SK-N-SH (cell line): ENCODE measurements around the gene ATXN10. TPM values are rescaled to one million over a fixed set of nuclear protein-coding genes. Genes with fewer than 3 reads are reported as not detected.

Experiments used
- CTCF ChIA-PET: fragments of 300-600, 350-600 bp; formaldehyde crosslinking; extraction: SDS; loops from one replicate; lab custom pipeline; 2021; lab: Yijun Ruan, JAX
- POLR2A ChIA-PET: fragments of 350-600 bp; sonication (Branson Sonifier 250); formaldehyde crosslinking; extraction: SDS; loops from one replicate; lab custom pipeline; 2020; ENCODE audit warnings: antibody characterized with exemption, inconsistent platforms; lab: Yijun Ruan, JAX
- DNase-seq: peaks from one replicate; pipeline ENCODE4 v3.0.0; 2012
- H2AFZ ChIP-seq: fragments of 200-600 bp; sonication (generic); 2 replicates; pipeline ENCODE4 v1.8.1; 2016; ENCODE audit warnings: antibody characterized with exemption, mild to moderate bottlenecking, low read depth
- H3F3A ChIP-seq: fragments of 200-600 bp; sonication (generic); replicated peaks from 2 replicates; pipeline ENCODE3; 2016; ENCODE audit warnings: antibody characterized with exemption, mild to moderate bottlenecking; ENCODE audit not compliant: insufficient read depth
- H3K27ac ChIP-seq, 2 experiments: fragments of 200-500 bp in 1 of 2; fragments of 200-600 bp in 1 of 2; sonication (Bioruptor generic) in 1 of 2; sonication (generic), shearing (Covaris generic) in 1 of 2; 2 replicates each; pipeline versions ENCODE4 v1.5.1 to v1.6.1; 2014 to 2016; ENCODE audit warnings: low read depth in 2 of 2, inconsistent platforms in 1 of 2, low read length in 1 of 2, mild to moderate bottlenecking in 1 of 2, mixed read lengths in 1 of 2
- H3K27me3 ChIP-seq: fragments of 200-600 bp; sonication (generic), shearing (Covaris generic); 2 replicates; pipeline ENCODE4 v1.6.1; 2016; ENCODE audit warnings: mixed run types; ENCODE audit not compliant: insufficient read depth
- H3K36me3 ChIP-seq, 2 experiments: fragments of 200-500 bp in 1 of 2; fragments of 200-600 bp in 1 of 2; sonication (Bioruptor generic) in 1 of 2; sonication (generic) in 1 of 2; replicated peaks in 1 of 2; 2 replicates each; pipeline versions ENCODE3 to v1.5.1; 2014 to 2016; ENCODE audit warnings: low read length in 1 of 2, mild to moderate bottlenecking in 1 of 2; ENCODE audit not compliant: insufficient read depth in 2 of 2, control insufficient read depth in 1 of 2
- H3K4me1 ChIP-seq, 2 experiments: fragments of 200-500 bp in 1 of 2; fragments of 200-600 bp in 1 of 2; sonication (Bioruptor generic) in 1 of 2; sonication (generic), shearing (Covaris generic) in 1 of 2; 2 replicates each; pipeline versions ENCODE4 v1.5.1 to v1.6.1; 2014 to 2016; ENCODE audit warnings: low read depth in 1 of 2, low read length in 1 of 2, mixed run types in 1 of 2; ENCODE audit not compliant: insufficient read depth in 2 of 2, control insufficient read depth in 1 of 2
- H3K4me2 ChIP-seq: fragments of 200-600 bp; sonication (generic), shearing (Covaris generic); 2 replicates; pipeline ENCODE4 v1.6.1; 2017; ENCODE audit warnings: mixed run types
- H3K4me3 ChIP-seq, 2 experiments: fragments of 200-500 bp in 1 of 2; fragments of 200-600 bp in 1 of 2; sonication (Bioruptor generic) in 1 of 2; sonication (generic), shearing (Covaris generic) in 1 of 2; 2 replicates each; pipeline versions ENCODE4 v1.5.1 to v1.8.1; 2014 to 2016; ENCODE audit warnings: low read depth in 2 of 2, inconsistent platforms in 1 of 2, low read length in 1 of 2, mild to moderate bottlenecking in 1 of 2, mixed read lengths in 1 of 2, moderate library complexity in 1 of 2
- H3K79me2 ChIP-seq: fragments of 200-600 bp; sonication (generic); 2 replicates; pipeline ENCODE4 v1.8.1; 2017; ENCODE audit warnings: mild to moderate bottlenecking; ENCODE audit not compliant: insufficient read depth
- H3K9ac ChIP-seq: fragments of 200-600 bp; sonication (generic); 2 replicates; pipeline ENCODE4 v1.6.1; 2017; ENCODE audit warnings: mixed run types
- H3K9me2 ChIP-seq: fragments of 200-600 bp; sonication (generic); 2 replicates; pipeline ENCODE4 v1.6.1; 2017; ENCODE audit warnings: mixed run types
- H3K9me3 ChIP-seq: fragments of 200-600 bp; sonication (generic); 2 replicates; pipeline ENCODE4 v1.6.1; 2017; ENCODE audit warnings: mixed run types, mild to moderate bottlenecking, moderate library complexity
- H4K20me1 ChIP-seq: fragments of 200-600 bp; sonication (generic); 2 replicates; pipeline ENCODE4 v1.6.1; 2017; ENCODE audit warnings: mild to moderate bottlenecking, mixed run types; ENCODE audit not compliant: insufficient read depth
- CHD2 ChIP-seq: fragments of 150-350 bp; IDR thresholded peaks from 2 replicates; pipeline ENCODE4 v1.6.1; 2018; ENCODE audit warnings: low read length; ENCODE audit not compliant: partially characterized antibody
- EP300 ChIP-seq, 2 experiments: IDR thresholded peaks; 2 replicates each; pipeline versions ENCODE4 v1.4.0 to v1.6.1; 2012; ENCODE audit warnings: borderline replicate concordance in 1 of 2, low read depth in 1 of 2, low read length in 1 of 2
- EZH2phosphoT487 ChIP-seq: fragments of 200-600 bp; sonication (generic); IDR thresholded peaks from 2 replicates; pipeline ENCODE4 v1.6.1; 2017; ENCODE audit warnings: low read depth, mixed run types, mild to moderate bottlenecking, antibody characterized with exemption, moderate library complexity, borderline replicate concordance
- FOSL2 ChIP-seq: IDR thresholded peaks from 2 replicates; pipeline ENCODE4 v1.4.0; 2012; ENCODE audit warnings: low read depth, mild to moderate bottlenecking, moderate library complexity, borderline replicate concordance
- FOXJ3 ChIP-seq: sonication (generic); formaldehyde crosslinking; IDR thresholded peaks from 2 replicates; pipeline ENCODE4 v1.5.1; 2020; ENCODE audit warnings: mild to moderate bottlenecking, missing genetic modification reagents
- FOXM1 ChIP-seq: IDR thresholded peaks from 2 replicates; pipeline ENCODE4 v1.4.0; 2012; ENCODE audit warnings: low read depth, mild to moderate bottlenecking
- GABPA ChIP-seq: IDR thresholded peaks from 2 replicates; pipeline ENCODE4 v1.4.0; 2012; ENCODE audit warnings: low read depth, mild to moderate bottlenecking
- JUND ChIP-seq: IDR thresholded peaks from 2 replicates; pipeline ENCODE4 v1.4.0; 2012
- MXI1 ChIP-seq: IDR thresholded peaks from 2 replicates; pipeline ENCODE4 v1.6.1; 2012; ENCODE audit warnings: mild to moderate bottlenecking, low read depth, low read length, improper control_type of control experiment
- RAD21 ChIP-seq: IDR thresholded peaks from 2 replicates; pipeline ENCODE4 v1.6.1; 2012; ENCODE audit warnings: mild to moderate bottlenecking, low read length
- RFX5 ChIP-seq: IDR thresholded peaks from 2 replicates; pipeline ENCODE4 v1.6.1; 2012; ENCODE audit warnings: mild to moderate bottlenecking, improper control_type of control experiment, low read length
- SIN3A ChIP-seq: IDR thresholded peaks from 2 replicates; pipeline ENCODE4 v1.6.1; 2012; ENCODE audit warnings: low read depth, mild to moderate bottlenecking, low read length, moderate library complexity, borderline replicate concordance
- TAF1 ChIP-seq: IDR thresholded peaks from 2 replicates; pipeline ENCODE4 v1.6.1; 2012; ENCODE audit warnings: low read depth, mild to moderate bottlenecking, low read length, moderate library complexity, borderline replicate concordance
- WGBS: methylation state at CpG from one replicate; pipeline ENCODE4 v1.1.6; 2017; ENCODE audit warnings: low lambda C conversion rate; 5-methylcytosine and 5-hydroxymethylcytosine counted together
- polyA plus RNA-seq, 3 experiments: library from polyadenylated mRNA; depleted of rRNA; stranded (reverse); fragments of >200 nt; gene quantifications; 2 replicates each; pipeline ENCODE4 v1.2.3, GENCODE V29; 2012
- TF ChIP-seq, protein P1 (sequence below): IDR thresholded peaks from 2 replicates; pipeline ENCODE4; 2012
- TF ChIP-seq, protein P2 (sequence below): fragments of 150-350 bp; IDR thresholded peaks from 2 replicates; pipeline ENCODE4 v1.6.1; 2016; ENCODE audit warnings: mild to moderate bottlenecking, low read depth, low read length
- TF ChIP-seq, protein P3 (sequence below): IDR thresholded peaks from 2 replicates; pipeline ENCODE4 v1.4.0; 2012; ENCODE audit warnings: low read depth, borderline replicate concordance
- TF ChIP-seq, protein P4 (sequence below): IDR thresholded peaks from 2 replicates; pipeline ENCODE4 v1.6.1; 2012; ENCODE audit warnings: mild to moderate bottlenecking, low read depth, low read length, moderate library complexity

The ATXN10 gene
- polyA plus RNA-seq, 1 of the 3 experiments (the other 2 are of a cell fraction): 202 TPM

DNA sequence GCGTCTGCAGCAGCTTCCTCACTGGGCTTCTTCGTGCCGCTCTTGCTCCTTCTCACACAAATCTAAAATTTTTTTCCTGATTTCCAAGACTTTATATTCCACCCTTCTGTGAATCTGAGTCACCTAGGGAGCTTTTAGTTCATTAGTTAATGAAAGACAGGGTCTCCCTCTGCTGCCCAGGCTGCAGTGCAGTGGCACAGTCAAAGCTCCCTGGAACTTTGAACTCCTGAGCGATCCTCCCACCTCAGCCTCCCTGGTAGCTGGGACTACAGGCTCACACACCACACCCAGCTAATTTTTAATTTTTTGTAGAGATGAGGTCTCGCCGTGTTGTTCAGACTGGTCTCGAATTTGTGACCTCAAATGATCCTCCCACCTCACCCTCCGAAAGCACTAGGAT lies 116.9 kb downstream of the ATXN10 start:
- Histone ChIP-seq H3K9me2 (no peaks in the 10 kb centered on the region), H3F3A (no peaks in the 10 kb centered on the region), H3K27ac (no peak overlapping the region), H3K9me3 (no peaks in the 10 kb centered on the region), H3K9ac (no peak overlapping the region), H2AFZ (no peak overlapping the region), H3K4me3 (no peak overlapping the region), H4K20me1 (peaks cover 27% of the 10 kb centered on the region), H3K36me3 (peaks cover 11 to 26% of the 10 kb centered on the region in 2 experiments), H3K4me2 (no peak overlapping the region), H3K79me2 (peaks cover 56% of the 10 kb centered on the region), H3K27me3 (no peaks in the 10 kb centered on the region), H3K4me1 (peaks cover 8 to 14% of the 10 kb centered on the region in 2 experiments; a peak in 2 of 4 replicates)
- ChIA-PET CTCF (interaction anchor here (0.6 to 1.9 kb wide), 4 partner anchors 10 to 75 kb away, joined by 3 to 4 read pairs (median 3); no protein-coding TSS in a partner anchor), POLR2A (no interaction called here)
- 92% methylated on average over 8 of the region's 8 CpGs for WGBS
- no peak for DNase-seq
- TF ChIP-seq GABPA (no peak), EZH2phosphoT487 (no peak), JUND (no peak), RFX5 (no peak), FOSL2 (no peak)
- TF ChIP-seq, protein P1, sequence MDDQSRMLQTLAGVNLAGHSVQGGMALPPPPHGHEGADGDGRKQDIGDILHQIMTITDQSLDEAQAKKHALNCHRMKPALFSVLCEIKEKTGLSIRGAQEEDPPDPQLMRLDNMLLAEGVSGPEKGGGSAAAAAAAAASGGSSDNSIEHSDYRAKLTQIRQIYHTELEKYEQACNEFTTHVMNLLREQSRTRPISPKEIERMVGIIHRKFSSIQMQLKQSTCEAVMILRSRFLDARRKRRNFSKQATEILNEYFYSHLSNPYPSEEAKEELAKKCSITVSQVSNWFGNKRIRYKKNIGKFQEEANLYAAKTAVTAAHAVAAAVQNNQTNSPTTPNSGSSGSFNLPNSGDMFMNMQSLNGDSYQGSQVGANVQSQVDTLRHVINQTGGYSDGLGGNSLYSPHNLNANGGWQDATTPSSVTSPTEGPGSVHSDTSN: no peak
- TF ChIP-seq, protein P2, sequence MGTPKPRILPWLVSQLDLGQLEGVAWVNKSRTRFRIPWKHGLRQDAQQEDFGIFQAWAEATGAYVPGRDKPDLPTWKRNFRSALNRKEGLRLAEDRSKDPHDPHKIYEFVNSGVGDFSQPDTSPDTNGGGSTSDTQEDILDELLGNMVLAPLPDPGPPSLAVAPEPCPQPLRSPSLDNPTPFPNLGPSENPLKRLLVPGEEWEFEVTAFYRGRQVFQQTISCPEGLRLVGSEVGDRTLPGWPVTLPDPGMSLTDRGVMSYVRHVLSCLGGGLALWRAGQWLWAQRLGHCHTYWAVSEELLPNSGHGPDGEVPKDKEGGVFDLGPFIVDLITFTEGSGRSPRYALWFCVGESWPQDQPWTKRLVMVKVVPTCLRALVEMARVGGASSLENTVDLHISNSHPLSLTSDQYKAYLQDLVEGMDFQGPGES: no peak

DNA sequence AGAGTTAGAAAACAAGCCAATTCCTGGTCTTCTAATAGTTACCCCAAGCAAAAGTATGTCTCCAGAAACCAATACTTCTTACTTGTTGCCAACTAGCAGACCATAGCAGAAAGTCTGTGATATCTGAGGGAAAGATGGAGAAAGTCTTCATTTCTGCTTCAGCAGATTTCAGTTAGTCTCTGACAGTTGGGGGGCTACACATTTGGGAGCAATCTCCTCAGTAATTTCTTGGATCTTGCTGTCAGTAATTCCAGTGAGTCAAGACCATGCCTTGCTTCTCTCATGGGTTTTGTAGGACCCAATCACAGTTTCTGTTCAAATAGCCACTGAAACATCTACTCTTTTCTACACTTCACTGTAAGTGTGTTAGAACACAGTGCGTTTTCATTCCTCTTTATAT lies 118.8 kb downstream of the ATXN10 start:
- no peak for DNase-seq
- ChIA-PET CTCF (interaction anchor here (1.4 kb wide), 1 partner anchor 9 kb away, joined by 3 read pairs; no protein-coding TSS in a partner anchor), POLR2A (no interaction called here)
- H3K4me1 ChIP-seq: peaks cover 0 to 6% of the 10 kb centered on the region in 2 experiments; a peak in 2 of 4 replicates
- H3K9me2 ChIP-seq: no peaks in the 10 kb centered on the region
- no peak overlapping the region for H3K9ac ChIP-seq
- H3K27me3 ChIP-seq: no peaks in the 10 kb centered on the region
- H4K20me1 ChIP-seq: peaks cover 14% of the 10 kb centered on the region
- 100% methylated on average over 1 of the region's 1 CpG for WGBS
- H3K27ac ChIP-seq: no peak overlapping the region
- peaks cover under 1% of the 10 kb centered on the region for H3F3A ChIP-seq
- H3K9me3 ChIP-seq: peaks cover 9% of the 10 kb centered on the region
- H3K36me3 ChIP-seq: peaks cover 30 to 38% of the 10 kb centered on the region in 2 experiments
- no peak overlapping the region for H3K4me2 ChIP-seq
- H2AFZ ChIP-seq: no peak overlapping the region
- peaks cover 42% of the 10 kb centered on the region for H3K79me2 ChIP-seq
- H3K4me3 ChIP-seq: no peak overlapping the region
- TF ChIP-seq, protein P2: no peak
- TF ChIP-seq, protein P1: no peak
- TF ChIP-seq CHD2: no peak
- TF ChIP-seq FOSL2: no peak
- TF ChIP-seq EP300 (IDR thresholded peaks at IDR 0.05; ENCODE audit: borderline replicate concordance in 1 of 2, low read depth in 1 of 2, low read length in 1 of 2): no peak
- TF ChIP-seq TAF1: no peak
- no peak for TF ChIP-seq MXI1
- no peak for TF ChIP-seq RAD21
- TF ChIP-seq RFX5: no peak
- TF ChIP-seq, protein P3, sequence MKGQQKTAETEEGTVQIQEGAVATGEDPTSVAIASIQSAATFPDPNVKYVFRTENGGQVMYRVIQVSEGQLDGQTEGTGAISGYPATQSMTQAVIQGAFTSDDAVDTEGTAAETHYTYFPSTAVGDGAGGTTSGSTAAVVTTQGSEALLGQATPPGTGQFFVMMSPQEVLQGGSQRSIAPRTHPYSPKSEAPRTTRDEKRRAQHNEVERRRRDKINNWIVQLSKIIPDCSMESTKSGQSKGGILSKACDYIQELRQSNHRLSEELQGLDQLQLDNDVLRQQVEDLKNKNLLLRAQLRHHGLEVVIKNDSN: no peak
- TF ChIP-seq, protein P4, sequence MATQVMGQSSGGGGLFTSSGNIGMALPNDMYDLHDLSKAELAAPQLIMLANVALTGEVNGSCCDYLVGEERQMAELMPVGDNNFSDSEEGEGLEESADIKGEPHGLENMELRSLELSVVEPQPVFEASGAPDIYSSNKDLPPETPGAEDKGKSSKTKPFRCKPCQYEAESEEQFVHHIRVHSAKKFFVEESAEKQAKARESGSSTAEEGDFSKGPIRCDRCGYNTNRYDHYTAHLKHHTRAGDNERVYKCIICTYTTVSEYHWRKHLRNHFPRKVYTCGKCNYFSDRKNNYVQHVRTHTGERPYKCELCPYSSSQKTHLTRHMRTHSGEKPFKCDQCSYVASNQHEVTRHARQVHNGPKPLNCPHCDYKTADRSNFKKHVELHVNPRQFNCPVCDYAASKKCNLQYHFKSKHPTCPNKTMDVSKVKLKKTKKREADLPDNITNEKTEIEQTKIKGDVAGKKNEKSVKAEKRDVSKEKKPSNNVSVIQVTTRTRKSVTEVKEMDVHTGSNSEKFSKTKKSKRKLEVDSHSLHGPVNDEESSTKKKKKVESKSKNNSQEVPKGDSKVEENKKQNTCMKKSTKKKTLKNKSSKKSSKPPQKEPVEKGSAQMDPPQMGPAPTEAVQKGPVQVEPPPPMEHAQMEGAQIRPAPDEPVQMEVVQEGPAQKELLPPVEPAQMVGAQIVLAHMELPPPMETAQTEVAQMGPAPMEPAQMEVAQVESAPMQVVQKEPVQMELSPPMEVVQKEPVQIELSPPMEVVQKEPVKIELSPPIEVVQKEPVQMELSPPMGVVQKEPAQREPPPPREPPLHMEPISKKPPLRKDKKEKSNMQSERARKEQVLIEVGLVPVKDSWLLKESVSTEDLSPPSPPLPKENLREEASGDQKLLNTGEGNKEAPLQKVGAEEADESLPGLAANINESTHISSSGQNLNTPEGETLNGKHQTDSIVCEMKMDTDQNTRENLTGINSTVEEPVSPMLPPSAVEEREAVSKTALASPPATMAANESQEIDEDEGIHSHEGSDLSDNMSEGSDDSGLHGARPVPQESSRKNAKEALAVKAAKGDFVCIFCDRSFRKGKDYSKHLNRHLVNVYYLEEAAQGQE: no peak
- no peak for TF ChIP-seq GABPA
- TF ChIP-seq FOXM1: no peak
- TF ChIP-seq FOXJ3 (CRISPR knock-in tag): no peak
- no peak for TF ChIP-seq SIN3A
